RWPE2 (cell line): ENCODE data around the gene PRKG1.

Experiments
- ATAC-seq: fragments of 200-7000 bp; cut with Tn5 transposase; 3 replicates; pipeline ENCODE4 v1.9.1; 2021; ENCODE audit warnings: low read depth
- DNase-seq: peaks from one replicate; pipeline ENCODE4 v3.0.0-alpha.2; 2020; ENCODE audit warnings: low spot score
- H3K27ac ChIP-seq: fragments of 450-650 bp; 2 replicates; pipeline ENCODE4 v1.5.1; 2017; ENCODE audit warnings: mild to moderate bottlenecking; ENCODE audit not compliant: poor library complexity, severe bottlenecking
- H3K27me3 ChIP-seq: fragments of 250-450 bp; sonication (Bioruptor Pico); 2 replicates; pipeline ENCODE4 v1.5.1; 2021; ENCODE audit warnings: mild to moderate bottlenecking, moderate library complexity; ENCODE audit not compliant: insufficient read depth, poor library complexity, severe bottlenecking
- H3K36me3 ChIP-seq: fragments of 250-450 bp; sonication (Bioruptor Pico); 2 replicates; pipeline ENCODE4 v1.5.1; 2020; ENCODE audit warnings: low read depth, mild to moderate bottlenecking, moderate library complexity
- H3K4me1 ChIP-seq: fragments of 250-450 bp; sonication (Bioruptor Pico); 2 replicates; pipeline ENCODE4 v1.5.1; 2021; ENCODE audit warnings: mild to moderate bottlenecking, moderate library complexity; ENCODE audit not compliant: insufficient read depth, poor library complexity, severe bottlenecking
- H3K4me3 ChIP-seq: fragments of 250-450 bp; sonication (Bioruptor Pico); 2 replicates; pipeline ENCODE4 v1.5.1; 2021; ENCODE audit warnings: mild to moderate bottlenecking, moderate library complexity; ENCODE audit not compliant: severe bottlenecking
- H3K9me3 ChIP-seq: fragments of 250-450 bp; sonication (Bioruptor Pico); 2 replicates; pipeline ENCODE4 v1.5.1; 2021; ENCODE audit warnings: mild to moderate bottlenecking, moderate library complexity; ENCODE audit not compliant: severe bottlenecking
- CTCF ChIP-seq: fragments of 450-650 bp; IDR thresholded peaks from one replicate; pipeline ENCODE4 v1.5.1; 2017; ENCODE audit warnings: mild to moderate bottlenecking, moderate library complexity; ENCODE audit not compliant: poor library complexity, severe bottlenecking

Gene PRKG1

GRCh38 chr10:52048051-52048450, 973.8 kb downstream of the PRKG1 start:
- no peak for TF ChIP-seq CTCF
- Histone ChIP-seq H3K9me3 (no peaks in the 10 kb centered on the region), H3K27ac (no peak overlapping the region), H3K4me1 (no peaks in the 10 kb centered on the region), H3K27me3 (no peaks in the 10 kb centered on the region), H3K36me3 (no peaks in the 10 kb centered on the region), H3K4me3 (no peak overlapping the region)
- no peak for ATAC-seq
- DNase-seq, result no peak

- Histone ChIP-seq H3K9me3 (no peaks in the 10 kb centered on the region), H3K4me1 (no peaks in the 10 kb centered on the region), H3K36me3 (no peaks in the 10 kb centered on the region), H3K4me3 (no peak overlapping the region), H3K27ac (no peak overlapping the region), H3K27me3 (no peaks in the 10 kb centered on the region)
- ATAC-seq, result no peak
- no peak for TF ChIP-seq CTCF
- DNase-seq, result no peak
Observed at GRCh38 chr10:52050429-52051047, 976.3 kb downstream of the PRKG1 start.

GRCh38 chr10:52053497-52053896, 979.2 kb downstream of the PRKG1 start:
- Histone ChIP-seq H3K4me1 (peaks cover 3% of the 10 kb centered on the region), H3K9me3 (no peaks in the 10 kb centered on the region), H3K27me3 (no peaks in the 10 kb centered on the region), H3K36me3 (no peaks in the 10 kb centered on the region), H3K27ac (no peak overlapping the region), H3K4me3 (no peak overlapping the region)
- no peak for ATAC-seq
- TF ChIP-seq CTCF, result no peak
- no peak for DNase-seq

GRCh38 chr10:52056291-52056690, 982.0 kb downstream of the PRKG1 start:
- H3K9me3 ChIP-seq, result no peaks in the 10 kb centered on the region
- no peak overlapping the region for H3K27ac ChIP-seq
- H3K27me3 ChIP-seq, result no peaks in the 10 kb centered on the region
- no peak overlapping the region for H3K4me3 ChIP-seq
- no peaks in the 10 kb centered on the region for H3K36me3 ChIP-seq
- ATAC-seq (peak; percentile 45; the same call in 2 of the 3 replicates), DNase-seq (no peak)
- H3K4me1 ChIP-seq, result peaks cover 3% of the 10 kb centered on the region
- no peak for TF ChIP-seq CTCF

GRCh38 chr10:52059089-52059488, 984.8 kb downstream of the PRKG1 start:
- H3K4me3 ChIP-seq, result no peak overlapping the region
- TF ChIP-seq CTCF, result no peak

More at GRCh38 chr10:52059089-52059488, 984.8 kb downstream of the PRKG1 start:
- ATAC-seq, result no peak
- no peaks in the 10 kb centered on the region for H3K9me3 ChIP-seq
- peaks cover 3% of the 10 kb centered on the region for H3K4me1 ChIP-seq
- no peak for DNase-seq
- no peak overlapping the region for H3K27ac ChIP-seq
- H3K36me3 ChIP-seq, result no peaks in the 10 kb centered on the region
- H3K27me3 ChIP-seq, result no peaks in the 10 kb centered on the region
